Measurements from ENCODE around the gene PCSK4.
"Not testable (repeated sequence)": the region's sequence is repeated elsewhere in the genome, so short reads cannot be mapped to it uniquely, and the experiment has no call there.

The PCSK4 gene

DNA sequence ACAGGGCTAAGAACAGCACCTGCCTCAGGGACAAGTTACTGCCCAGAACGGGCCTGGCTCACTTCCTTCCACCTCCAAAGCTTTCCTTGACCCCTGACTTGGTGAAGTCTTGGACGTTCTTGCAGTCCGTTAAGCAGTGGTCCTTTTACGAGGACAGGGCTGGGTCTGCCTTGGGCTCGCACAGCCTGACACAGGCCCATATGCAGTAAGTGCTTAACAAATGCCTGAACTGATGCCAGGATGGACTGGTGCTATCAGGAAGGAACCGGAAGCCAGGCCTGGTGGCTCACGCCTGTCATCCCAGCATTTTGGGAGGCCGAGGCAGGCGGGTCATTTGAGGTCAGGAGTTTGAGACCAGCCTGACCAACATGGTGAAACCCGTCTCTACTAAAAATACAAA, 31.9 kb upstream of the PCSK4 start:
- no peak for DNase-seq (ENCODE audit: low read depth)

DNA sequence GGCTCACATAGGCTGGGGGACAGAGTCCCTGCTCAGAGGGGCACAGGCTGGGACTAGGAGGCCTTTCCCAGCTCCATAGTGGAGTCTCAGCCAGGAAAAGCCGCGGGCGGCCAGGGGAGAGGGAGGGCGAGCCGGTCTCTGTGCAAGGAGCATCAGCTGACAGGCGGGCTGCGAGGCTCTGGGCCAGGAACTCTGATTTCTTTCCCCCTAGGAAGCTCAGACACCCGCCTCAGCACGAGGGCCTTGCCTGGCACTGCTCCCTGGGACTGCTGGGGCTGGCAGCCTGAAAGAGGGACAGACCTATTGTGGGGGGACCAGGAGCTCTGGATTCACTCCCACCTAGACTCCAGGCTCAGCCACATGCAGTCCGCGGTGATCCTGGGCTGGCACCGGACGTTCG, 31.5 kb upstream of the PCSK4 start:
- DNase-seq (ENCODE audit: low read depth) = no peak

DNA sequence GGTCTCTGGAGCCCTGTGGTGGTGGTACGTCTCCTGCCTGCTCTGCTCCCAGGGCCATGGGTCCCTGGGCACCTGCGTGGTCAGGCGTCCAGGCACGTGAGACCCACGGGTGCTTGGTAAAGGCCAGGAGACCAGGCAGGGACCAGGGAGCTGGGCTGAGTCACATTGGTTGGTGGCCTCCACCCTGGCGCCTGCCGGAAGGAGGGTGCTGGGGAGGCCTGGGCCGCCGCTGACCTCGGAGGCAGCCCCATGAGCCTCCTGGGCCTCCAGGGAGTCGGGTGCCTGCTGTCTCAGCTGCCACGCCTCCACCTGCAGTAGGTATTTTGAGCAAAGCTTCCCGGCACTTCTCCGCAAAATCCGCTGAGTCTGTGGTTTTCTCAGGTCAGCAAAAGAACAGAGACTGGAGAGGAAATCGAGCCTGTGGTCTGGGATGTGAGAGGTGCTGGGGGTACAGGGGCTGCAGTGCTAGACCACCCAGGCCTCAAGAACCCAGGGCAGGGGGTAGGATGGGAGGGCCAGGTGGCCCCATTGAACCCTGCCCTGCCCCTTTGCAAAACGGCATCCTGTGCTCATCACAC, 30.1 kb upstream of the PCSK4 start:
- no peak for DNase-seq (ENCODE audit: low read depth)

- not testable (repeated sequence) for DNase-seq (ENCODE audit: low read depth)
Observed at GRCh38 chr19:1519802-1520201, 29.7 kb upstream of the PCSK4 start.

GRCh38 chr19:1518471-1518870, 28.3 kb upstream of the PCSK4 start:
- DNase-seq (ENCODE audit: low read depth) = no peak

- DNase-seq (ENCODE audit: low read depth) = no peak
Observed at GRCh38 chr19:1516395-1516753, 26.2 kb upstream of the PCSK4 start.

GRCh38 chr19:1514986-1515721, 25.0 kb upstream of the PCSK4 start:
- DNase-seq (ENCODE audit: low read depth) = no peak

DNA sequence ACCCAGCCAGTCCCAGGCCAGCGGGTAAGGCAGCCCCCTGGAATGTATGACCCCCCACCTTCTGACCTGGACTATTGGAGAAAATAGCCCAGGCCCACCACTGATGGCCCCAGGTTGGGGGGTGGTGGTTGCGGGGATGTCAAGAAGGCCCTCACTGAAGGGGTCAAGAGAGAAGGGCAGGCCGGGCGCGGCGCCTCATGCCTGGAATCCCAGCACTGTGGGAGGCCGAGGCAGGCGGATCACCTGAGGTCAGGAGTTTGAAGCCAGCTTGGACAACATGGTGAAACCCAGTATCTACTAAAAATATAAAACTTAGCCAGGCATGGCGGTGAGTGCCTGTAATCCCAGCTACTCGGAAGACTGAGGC, 24.1 kb upstream of the PCSK4 start:
- DNase-seq (ENCODE audit: low read depth) = no peak

DNA sequence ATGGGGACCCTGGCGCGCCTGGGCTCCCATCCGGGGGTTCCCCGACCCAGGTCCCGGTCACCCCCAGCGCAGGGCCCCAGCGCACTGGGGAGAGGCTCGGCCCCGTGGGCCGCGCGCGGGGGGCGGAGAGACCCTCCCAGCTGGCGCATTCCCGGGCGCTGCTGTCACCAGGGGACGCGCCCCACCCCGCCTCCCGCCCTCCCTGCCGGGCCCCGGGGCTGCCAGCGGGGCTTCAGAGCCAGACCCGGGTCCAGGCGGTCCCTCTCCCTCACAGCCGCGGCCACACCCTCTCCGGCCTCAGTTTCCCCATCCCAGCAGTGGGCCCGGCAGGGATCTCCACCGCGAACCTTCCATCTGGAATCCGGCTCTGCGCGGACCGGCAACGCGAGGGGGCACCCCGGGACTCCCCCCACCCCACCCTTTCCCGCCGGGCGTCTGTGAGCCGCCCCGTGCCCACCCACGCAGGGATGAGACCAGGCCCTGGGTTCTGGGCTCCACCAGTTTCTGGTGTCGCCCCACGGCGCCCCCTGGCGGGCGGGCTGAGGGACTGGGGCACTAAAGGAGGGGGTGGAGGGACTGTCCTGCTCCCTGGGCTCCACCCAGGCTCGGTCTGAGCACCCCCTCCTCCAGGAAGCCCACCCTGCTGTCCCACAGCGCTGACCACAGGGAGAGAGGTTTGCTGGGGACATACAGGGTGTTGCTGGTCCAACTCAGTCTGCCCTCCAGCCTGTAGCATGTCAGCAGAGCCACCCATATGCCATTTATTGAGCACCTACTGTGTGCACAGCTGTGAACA, 23.5 kb upstream of the PCSK4 start:
- DNase-seq (ENCODE audit: low read depth) = peak; percentile 40

DNA sequence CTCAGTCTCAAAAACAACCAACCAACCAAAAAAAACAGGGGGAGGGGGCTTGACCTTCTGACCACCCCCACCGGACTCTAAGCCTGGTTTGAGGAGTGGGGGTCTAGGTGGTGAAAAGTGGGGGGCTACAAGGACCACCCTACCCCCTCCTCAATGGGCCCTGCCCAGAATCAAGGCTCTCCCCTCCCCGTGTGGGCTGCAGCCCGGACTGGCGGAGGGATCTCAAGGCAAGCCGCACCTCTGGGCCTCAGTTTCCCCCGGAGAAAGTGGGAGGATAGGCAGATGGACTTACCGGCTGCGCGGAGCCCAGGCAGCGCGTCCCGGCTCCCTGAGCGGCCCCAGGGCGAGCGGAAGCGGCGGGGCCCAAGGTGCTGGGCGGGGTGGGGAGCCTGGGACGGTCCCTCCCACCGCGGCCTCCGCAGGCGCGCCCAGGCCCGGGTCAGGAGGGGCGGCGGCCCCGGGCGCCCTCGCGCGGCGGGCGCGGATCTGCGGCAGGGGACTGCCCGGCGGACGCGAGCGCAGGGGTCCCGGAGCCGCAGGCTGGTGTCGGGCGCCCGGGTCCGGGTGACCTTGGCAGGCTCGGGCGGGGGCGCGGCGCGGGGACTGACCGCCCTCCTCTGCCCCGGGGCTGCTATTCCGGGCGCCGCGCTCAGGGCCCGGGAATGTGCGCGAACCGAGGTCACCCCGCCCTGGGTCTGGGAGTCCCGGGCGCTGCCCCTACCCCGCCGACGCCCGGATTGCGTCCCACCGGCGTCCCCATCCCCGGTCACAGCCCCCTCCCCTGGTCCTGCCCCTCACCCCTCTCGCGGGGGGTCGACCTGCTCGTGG, 22.7 kb upstream of the PCSK4 start, which contains the start of gene ADAMTSL5:
ADAMTSL5 (minus strand) TSS at position 349 of the 828 bp plus-strand sequence. CDS start 2,076 bp downstream, outside the sequence.
- DNase-seq (ENCODE audit: low read depth) = peak; percentile 25

DNA sequence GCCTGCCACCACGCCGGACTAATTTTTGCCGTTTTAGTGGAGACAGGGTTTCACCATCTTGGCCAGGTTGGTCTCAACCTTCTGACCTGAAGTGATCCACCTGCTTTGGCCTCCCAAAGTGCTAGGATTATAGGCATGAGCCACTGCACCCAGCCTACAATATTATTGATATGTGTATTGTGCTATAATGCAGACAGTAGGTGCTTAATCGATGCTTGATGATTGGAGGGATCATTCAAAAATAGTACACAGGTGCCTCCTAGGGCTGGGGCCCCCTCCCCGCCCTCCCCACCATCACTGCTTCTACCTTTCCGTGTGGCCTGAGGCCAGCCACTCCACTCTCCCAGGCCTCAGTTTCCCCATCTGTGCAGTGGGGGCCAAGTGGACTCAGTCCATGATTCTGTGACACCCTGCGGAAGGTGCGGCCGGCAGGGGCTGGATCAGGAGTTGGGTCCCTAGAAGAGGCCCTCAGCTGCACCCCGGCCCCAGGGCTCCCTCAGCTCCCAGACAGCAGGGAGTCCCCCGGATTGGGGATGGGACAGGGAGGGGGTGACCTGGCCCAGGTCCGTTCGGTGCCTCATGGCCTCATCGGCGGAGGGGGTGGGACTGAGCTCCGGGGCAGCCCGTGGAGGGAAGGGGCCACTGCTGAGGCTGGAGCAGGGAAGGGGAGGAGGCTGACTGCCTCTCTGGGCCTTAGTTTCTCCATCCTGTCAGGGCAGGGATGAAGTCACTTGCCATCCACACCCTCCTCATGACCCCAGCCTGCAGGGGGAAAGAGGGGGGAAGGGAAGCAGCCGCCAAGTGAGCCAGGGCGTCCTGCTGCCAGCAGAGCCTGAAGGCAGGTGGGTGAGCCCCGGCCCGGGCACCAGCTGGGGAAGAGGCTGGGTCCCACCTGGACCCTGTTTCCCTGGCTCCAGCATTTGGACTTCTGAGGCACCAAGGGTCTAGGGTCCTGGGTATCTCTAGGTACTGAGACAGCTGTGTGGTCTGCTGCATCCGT, 21.5 kb upstream of the PCSK4 start:
- no peak for DNase-seq (ENCODE audit: low read depth)

DNA sequence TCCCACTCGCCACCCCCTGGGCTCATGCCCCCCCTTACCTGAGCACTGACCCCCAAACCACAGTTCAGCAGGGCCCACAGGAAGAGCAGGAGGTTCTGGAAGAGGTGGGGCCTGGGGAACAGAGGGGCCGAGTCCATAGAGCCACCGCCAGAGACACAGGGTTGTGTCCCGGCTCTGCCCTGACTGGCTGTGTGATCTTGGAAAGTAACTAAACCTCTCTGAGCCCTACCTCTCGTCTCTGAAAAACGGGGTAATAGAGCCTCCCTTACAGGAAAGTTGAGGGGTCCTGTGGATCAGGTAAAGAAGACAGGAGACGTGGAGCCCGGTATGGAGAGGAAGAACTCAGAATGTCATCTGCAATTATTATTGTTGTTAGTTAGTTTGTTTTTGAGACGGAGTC, 20.7 kb upstream of the PCSK4 start:
- no peak for DNase-seq (ENCODE audit: low read depth)

GRCh38 chr19:1510442-1510806, 20.3 kb upstream of the PCSK4 start:
- no peak for DNase-seq (ENCODE audit: low read depth)

DNA sequence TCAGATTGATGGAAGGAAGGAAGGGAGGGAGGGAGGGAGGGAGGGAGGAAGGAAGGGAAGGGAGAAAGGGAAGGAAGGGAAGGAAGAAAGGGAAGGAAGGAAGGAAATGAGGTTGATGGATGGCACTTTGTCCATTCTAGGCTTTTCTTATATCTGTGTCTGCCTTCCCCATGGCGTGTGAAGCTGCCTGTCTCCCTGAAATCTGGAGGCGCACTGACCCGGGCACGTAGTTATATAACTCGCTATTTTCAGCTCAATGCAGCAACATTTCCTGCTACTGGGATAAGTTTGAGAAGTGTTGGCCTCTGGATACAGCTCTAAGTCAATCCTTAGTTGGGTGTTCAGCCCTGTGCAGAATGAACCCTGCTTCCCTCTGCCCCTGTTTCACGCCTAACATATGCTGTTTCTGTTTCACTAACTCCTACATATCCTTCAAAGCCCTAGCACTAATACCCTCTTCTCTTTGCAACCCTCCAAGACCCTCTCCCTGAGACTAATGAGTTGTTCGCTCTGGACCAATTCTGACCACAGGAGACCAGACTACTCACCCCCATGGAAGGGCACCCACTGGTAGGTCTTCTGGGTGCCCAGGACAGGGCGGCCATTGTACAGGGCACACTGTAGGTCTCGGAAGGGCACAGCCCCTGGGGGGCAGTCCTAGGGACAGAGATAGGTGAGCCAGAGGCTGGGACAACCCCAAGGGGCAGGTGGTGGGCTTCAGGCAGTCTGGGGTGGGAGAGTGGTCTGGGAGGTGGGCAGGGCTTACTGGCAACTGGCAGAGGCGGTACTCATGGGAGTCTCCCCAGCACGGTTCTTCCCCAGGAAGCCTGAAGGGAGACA, 19.7 kb upstream of the PCSK4 start:
- DNase-seq (ENCODE audit: low read depth) = no peak

GRCh38 chr19:1508507-1508856, 18.3 kb upstream of the PCSK4 start:
- no peak for DNase-seq (ENCODE audit: low read depth)

GRCh38 chr19:1507763-1508506, 17.8 kb upstream of the PCSK4 start:
- peak; percentile 80 for DNase-seq (ENCODE audit: low read depth)

DNA sequence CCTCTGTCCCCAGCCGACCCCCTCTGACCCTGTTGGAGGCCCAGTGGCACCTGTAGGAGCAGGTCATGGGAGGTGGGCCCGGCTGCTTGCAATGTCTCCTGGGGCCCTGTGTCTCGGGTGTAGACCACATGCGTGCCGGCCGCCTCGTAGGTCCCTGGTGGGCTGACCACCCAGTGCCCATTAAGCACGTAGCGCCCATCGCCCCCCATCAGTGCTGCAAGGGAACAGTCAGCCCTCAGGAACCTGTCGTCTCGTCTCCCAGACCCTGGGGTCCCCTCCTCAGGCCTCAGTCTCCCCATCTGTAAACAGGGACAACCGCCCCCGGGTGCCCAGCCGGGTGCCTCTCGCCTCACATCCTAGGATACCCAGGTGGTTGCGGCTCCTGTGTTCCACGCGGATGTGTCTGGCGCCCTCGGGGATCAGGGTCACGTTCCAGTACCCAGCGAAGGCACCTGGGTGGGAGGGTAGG, 17.1 kb upstream of the PCSK4 start:
- no peak for DNase-seq (ENCODE audit: low read depth)

- DNase-seq (ENCODE audit: low read depth) = no peak
Observed at GRCh38 chr19:1505991-1506881, 16.1 kb upstream of the PCSK4 start.
